Measurements from ENCODE around the gene DIPK1B. TPM values are rescaled to one million over a fixed set of nuclear protein-coding genes. Genes with fewer than 3 reads are reported as not detected.

Gene DIPK1B
- polyA plus RNA-seq, 12 donors = 8.7 to 20.5 (median 14.0) TPM; not detected in 1

DNA sequence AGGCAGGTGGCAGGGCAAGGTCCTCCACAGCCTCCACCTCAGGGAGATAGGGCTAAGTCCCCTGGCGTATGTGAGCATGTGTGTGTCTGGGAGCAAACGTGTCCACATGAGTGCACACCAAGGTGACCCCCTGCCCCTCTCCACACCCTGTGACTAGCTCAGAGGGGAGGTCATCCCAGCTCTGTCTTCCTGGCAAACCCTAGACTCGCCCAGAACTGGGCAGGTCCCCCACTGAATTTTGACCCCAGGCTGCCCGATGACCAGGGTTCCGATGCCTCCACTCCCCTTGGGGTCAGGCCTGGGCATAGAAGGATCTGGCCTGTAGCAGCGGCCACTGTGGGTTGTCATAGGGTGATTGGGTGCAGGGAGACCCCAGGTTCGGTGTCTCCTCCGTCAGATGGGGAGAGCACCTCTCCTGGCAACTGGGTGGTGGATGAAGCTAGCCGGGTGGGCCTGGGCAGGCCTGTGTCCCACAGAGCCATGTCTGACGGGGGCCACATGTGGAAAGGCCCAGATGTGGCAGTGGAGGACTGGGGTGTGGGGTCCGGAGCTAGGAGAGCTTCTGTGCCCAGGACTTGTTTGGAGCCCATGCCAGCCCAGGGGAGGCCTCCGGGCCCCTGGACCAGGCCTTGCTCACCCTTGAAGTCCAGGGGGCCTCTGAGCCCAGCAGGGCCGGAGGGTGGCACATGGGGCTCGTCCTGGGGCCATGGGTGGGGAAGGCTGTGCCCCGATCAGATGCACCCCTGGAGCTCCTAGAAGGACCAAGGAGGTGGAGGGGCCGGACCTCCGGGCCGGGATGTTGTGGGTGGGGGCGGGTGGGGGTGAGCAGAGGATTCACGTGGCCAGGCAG, 6.2 kb downstream of the DIPK1B start:
- DNase-seq = no peak

DNA sequence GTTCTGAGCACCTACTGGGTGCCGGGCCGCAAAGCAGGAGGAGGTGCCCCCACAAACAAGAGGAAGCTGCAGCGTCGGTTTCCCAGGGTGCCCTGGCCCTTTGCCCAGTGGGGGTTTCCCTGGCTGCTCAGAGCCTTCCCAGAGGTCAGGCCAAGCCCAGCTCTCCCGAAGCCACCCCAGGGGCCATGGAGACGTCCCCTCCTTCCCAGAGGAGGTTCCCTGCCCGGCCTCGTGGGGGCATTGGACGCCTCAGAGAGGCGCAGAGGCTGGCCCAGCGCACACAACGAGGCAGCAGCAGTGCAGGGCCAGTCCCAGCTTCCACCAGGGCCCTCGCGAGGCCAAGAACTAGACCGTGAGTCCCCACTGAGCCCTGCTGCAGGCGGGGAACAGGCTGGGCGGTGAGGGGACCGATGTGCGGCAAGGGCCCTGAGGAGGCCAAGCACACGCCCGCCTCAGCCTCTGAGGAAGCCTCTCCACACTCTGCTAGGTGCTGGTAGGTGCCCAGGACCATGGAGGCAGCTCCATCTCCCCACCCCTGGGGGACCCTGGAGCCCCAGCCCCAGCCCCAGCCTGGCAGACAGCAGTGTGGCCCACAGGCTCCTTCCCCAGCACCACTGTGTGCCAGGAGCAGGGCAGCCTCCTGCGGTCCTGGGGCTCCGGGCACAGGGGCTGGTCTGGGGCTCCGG, 7.0 kb downstream of the DIPK1B start:
- no peak for DNase-seq

- peak; percentile 84 for DNase-seq
Observed at GRCh38 chr9:136720251-136720897, 8.0 kb downstream of the DIPK1B start.

- DNase-seq = no peak
Observed at GRCh38 chr9:136720898-136721338, 8.5 kb downstream of the DIPK1B start.

DNA sequence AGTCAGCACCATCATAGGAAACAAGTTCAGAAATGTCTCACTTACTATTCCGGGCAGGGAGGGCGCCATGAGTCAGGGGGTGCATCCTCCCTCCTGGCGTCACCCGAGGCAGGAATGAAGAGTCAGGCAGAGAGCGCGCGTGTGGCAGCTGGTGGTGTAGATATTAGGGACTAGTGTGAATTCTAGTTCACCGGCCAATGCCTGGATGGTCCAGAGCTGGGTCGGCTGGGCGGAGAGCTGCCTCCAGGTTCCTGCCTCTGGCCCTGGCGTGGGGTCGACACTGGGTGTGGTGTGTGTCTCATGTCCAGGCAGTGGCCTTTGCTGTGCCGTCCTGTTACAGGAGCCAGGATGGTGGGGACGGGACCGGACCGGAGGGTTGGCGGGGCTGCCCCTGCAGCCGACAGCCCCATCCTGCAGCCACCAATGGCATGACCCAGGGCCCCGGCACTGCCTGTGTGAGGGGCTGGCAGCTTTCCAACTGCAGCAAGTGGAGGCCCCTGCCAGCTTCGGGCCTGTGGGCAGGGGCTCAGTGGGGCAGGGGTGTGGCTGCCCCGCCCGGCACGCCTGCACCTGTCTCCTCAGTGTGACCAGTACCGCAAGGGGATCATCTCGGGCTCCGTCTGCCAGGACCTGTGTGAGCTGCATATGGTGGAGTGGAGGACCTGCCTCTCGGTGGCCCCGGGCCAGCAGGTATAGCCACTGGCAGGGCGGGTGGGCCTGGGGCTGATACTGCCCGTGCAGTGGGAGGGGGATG, 9.1 kb downstream of the DIPK1B start:
- DNase-seq = no peak

DNA sequence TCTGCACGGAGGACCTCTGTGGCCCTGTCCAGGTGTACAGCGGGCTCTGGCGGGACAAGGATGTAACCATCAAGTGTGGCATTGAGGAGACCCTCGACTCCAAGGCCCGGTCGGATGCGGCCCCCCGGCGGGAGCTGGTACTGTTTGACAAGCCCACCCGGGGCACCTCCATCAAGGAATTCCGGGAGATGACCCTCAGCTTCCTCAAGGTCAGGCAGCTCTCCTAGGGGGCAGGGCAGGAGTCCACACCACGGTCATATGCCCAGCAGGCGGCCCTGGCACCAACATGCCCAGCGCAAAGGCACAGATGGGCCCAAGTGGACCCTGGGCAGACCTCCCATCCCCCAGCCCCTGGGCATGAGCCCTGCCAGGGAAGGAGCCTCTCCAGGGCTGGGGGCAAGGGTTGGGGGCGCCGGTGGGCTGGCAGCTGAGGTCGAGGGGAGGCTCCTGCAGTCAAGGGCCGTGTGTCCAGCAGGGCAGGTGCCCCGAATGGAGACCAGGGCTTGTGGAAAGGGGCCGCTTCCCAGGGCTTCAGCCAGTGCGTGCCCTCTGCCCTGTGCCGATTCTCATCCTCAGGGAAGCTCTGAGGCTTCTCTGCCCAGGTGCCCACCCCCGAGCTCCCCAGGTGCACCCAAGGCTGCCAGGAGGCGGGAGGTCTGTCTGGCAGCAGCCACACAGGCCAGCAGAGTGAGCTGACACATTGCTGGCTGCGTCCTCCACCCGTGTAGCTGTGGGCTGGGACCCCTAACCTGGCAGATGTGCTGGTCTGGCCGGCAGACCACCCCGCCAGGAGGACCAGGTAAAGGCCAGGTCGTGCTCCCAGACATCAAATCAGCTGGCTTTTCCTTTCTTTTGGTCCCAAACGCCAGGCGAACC, 10.0 kb downstream of the DIPK1B start:
- no peak for DNase-seq

DNA sequence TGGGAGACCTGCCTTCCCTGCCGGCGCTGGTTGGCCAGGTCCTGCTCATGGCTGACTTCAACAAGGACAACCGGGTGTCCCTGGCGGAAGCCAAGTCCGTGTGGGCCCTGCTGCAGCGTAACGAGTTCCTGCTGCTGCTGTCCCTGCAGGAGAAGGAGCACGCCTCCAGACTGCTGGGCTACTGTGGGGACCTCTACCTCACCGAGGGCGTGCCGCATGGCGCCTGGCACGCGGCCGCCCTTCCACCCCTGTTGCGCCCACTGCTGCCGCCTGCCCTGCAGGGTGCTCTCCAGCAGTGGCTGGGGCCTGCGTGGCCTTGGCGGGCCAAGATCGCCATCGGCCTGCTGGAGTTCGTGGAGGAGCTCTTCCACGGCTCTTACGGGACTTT, 10.6 kb downstream of the DIPK1B start:
- no peak for DNase-seq

DNA sequence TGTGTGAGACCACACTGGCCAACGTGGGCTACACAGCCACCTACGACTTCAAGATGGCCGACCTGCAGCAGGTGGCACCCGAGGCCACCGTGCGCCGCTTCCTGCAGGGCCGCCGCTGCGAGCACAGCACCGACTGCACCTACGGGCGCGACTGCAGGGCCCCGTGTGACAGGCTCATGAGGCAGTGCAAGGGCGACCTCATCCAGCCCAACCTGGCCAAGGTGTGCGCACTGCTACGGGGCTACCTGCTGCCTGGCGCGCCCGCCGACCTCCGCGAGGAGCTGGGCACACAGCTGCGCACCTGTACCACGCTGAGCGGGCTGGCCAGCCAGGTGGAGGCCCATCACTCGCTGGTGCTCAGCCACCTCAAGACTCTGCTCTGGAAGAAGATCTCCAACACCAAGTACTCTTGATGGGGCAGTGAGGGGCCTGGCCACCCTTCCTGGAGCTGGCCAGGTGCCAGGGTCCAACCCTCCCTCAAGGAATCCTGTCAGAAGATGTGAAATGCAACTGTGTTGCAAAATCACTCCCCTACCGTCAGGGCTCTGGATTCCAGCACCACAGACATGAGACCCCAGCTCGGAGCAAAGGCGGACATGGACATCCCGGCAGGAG, 11.1 kb downstream of the DIPK1B start:
- DNase-seq = no peak

- no peak for DNase-seq
Observed at GRCh38 chr9:136723989-136724388, 11.6 kb downstream of the DIPK1B start.

- DNase-seq = no peak
Observed at GRCh38 chr9:136724772-136725171, 12.4 kb downstream of the DIPK1B start.

DNA sequence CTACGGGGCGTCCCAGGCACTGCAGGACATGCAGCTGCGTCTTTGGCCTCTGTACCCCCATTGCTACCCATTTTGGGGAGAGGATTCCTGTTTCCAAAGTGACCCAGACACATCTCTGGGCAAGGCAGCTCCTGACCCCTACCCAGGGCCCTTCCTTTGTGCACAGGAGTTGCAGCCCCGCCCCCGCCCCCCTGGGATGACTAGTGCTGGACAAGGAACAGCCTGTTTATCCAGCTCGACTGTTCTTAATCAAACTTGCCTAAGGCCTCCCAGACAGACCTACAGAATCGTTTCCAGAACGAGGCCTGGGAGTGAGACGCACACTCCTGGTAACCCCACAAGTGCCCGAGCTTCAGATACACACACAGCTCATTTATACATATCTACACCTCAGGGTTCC, 13.2 kb downstream of the DIPK1B start:
- no peak for DNase-seq

GRCh38 chr9:136726118-136726517, 13.7 kb downstream of the DIPK1B start:
- no peak for DNase-seq

GRCh38 chr9:136726631-136727191, 14.3 kb downstream of the DIPK1B start:
- no peak for DNase-seq

GRCh38 chr9:136728080-136728547, 15.7 kb downstream of the DIPK1B start:
- DNase-seq = peak; percentile 94

DNA sequence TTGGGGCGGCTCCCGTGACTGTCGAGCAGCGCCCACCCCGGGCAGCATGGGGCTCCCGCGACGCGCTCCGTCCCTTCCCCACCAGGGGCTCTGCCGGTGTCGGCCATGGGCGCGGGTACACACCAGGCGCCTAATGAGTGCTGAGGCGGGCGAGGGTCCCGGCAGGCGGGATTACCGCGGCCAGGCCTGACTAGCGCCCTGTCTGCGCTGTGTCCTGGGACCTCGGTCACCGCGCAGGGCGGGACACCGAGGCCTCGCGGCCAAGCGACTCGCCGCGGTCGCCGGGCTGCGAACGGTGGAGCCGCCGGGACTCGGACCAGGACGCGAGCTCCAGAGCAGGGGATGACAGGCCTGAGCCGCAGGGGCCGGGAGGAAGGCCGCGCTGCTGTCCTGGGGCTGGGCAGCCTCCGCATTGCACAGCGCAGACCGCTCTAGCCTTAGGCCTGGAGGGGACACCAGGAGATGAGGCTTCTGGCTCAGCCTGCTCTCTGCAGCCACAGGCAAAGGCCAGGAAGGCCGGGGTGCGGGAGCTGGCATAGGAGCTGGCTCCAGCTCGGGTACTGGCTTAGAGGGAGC, 16.3 kb downstream of the DIPK1B start:
- no peak for DNase-seq

DNA sequence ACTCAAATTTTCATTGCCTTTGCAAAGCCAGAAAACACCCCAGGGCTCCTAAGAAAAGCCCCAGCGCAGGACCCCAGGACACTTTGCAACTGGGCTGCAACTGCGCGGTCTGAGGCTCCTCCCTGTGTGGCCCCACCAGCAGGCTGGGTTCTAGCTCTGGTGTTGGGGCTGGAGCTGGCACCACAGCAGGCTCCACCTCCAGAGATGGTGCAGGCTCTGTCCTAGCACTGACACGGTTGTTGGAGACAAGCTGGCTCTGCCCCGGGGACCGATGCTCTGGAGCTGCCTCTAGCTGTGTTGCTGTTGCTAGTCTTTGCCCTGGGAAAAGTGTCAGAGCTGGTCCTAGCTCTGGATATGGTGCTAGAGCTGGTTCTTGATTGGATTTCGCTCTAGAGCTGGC, 16.8 kb downstream of the DIPK1B start:
- no peak for DNase-seq

- no peak for DNase-seq
Observed at GRCh38 chr9:136729926-136730325, 17.6 kb downstream of the DIPK1B start.

DNA sequence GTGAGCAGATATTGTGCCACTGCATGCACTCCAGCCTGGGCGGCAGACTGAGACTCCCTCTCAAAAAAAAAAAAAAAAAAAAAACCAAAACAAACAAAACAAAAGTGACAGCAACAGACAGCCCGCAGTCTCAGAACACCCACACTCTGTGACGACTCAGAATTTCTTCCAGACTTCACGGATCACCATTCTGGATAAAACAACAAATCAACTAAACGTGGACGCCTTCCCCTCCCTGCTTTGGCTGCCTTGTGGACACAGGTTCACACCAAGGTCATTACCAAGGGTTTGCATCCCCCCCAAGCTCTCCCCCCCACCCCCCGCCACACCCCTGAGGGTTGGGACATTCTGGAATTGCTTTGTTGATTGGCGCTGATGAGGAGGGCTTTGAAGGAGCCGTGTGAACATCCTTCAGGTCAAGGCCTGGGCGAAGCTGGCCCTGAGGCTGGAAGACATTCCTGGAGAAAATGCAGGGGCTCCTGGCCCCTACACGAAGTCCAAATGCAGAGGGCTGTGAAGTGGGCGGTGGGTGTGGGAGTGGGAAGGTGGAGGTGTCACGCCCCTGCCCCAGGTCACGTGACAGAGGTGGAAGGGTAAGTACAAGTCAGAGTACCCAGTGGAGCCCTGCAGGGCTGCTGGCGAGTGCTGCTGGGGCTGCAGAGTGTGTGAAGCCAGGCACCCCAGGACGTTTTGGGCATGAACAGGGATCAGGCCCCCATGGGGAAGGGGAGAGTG, 20.2 kb downstream of the DIPK1B start:
- DNase-seq = no peak

GRCh38 chr9:136733611-136734010, 21.2 kb downstream of the DIPK1B start:
- no peak for DNase-seq
